H1 (cell line): ENCODE data around the gene LRRC4C. TPM values are rescaled to one million over a fixed set of nuclear protein-coding genes. Genes with fewer than 3 reads are reported as not detected.

Experiments
- HDAC6 ChIP-seq: IDR thresholded peaks from one replicate; pipeline ENCODE4 v1.7.1; 2012; ENCODE audit warnings: low read depth, mild to moderate bottlenecking, inconsistent platforms, low read length, moderate library complexity
- polyA plus RNA-seq, 7 experiments: library from polyadenylated mRNA; depleted of rRNA in 3 of 7; stranded (reverse) in 5 of 7; unstranded in 2 of 7; fragments of >200 nt in 5 of 7; fragments of 200-250 nt in 2 of 7; gene quantifications; 1 replicate in 5 of 7; 2 replicates in 1 of 7; 4 replicates in 1 of 7; pipeline versions ENCODE4 v1.2.1 to v1.2.3, GENCODE V29; 2011 to 2013; ENCODE audit warnings: missing spikeins in 2 of 7, mixed read lengths in 2 of 7
- total RNA-seq: library from RNA; stranded (reverse); fragmentation: NEBNext Ultra II Directional; extraction: Animal tissue kit (Norgen Biotek cat#: 25700); gene quantifications from 2 replicates; pipeline ENCODE4 v1.2.1, GENCODE V29; 2021

The LRRC4C gene
- total and polyA plus RNA-seq, 2 of the 8 experiments (the other 6 are each of a cell fraction or from before 2014, with no cell fraction given), result 0.23 to 2.2 TPM

DNA sequence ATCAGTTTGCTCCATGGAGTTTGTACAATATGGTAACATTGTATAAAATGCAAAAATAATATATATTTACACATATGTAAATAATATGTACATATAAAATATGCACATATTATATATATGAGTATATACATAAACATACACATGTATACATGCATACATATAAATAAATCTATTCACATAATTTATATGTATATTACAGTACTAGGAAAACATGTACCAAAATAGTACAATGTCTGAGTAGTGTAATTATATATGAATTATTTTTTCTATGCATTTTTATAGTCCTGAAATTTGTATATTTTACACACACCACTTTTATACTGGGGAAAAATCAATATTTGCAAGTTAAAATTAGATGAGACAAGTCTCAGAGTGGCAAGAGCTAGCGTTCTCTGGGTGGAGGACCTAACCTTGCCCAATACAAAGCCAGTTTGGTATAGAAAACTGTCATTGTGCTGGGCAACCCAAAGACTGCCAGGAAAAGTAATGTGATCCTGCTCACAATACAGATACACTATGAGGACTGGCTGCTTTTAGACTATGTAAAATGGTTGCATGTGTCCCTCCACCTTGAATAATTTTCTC lies 889.4 kb downstream of the LRRC4C start (continued):
- TF ChIP-seq HDAC6, result no peak
- TF ChIP-seq, all 59 proteins: peak for 0
